Spleen (tissue), 11 donors: ENCODE measurements around the gene MKNK1. TPM values are rescaled to one million over a fixed set of nuclear protein-coding genes. Genes with fewer than 3 reads are reported as not detected.

Experiments
- DNase-seq: peaks from one replicate; pipeline ENCODE4 v3.0.0-alpha.2; 2020
- H3K27ac ChIP-seq, 8 donors: fragments of 200-600 bp; sonication (generic) in 7 of 8; 1 replicate in 4 of 8; 2 replicates in 4 of 8; pipeline versions ENCODE4 v1.5.0 to v1.8.0; 2016 to 2021; ENCODE audit warnings: inconsistent platforms in 4 of 8, mild to moderate bottlenecking in 4 of 8, moderate library complexity in 1 of 8
- H3K27me3 ChIP-seq, 7 donors: fragments of 200-600 bp; sonication (generic) in 6 of 7; replicated peaks in 1 of 7; 1 replicate in 4 of 7; 2 replicates in 3 of 7; pipeline versions ENCODE4 v1.5.0 to v1.8.0; 2016 to 2021; ENCODE audit warnings: inconsistent platforms in 3 of 7, mild to moderate bottlenecking in 1 of 7
- H3K36me3 ChIP-seq, 6 donors: fragments of 200-600 bp; sonication (generic) in 5 of 6; 1 replicate in 4 of 6; 2 replicates in 2 of 6; pipeline versions ENCODE4 v1.5.0 to v1.8.0; 2016 to 2021; ENCODE audit warnings: inconsistent platforms in 2 of 6
- H3K4me1 ChIP-seq, 6 donors: fragments of 200-600 bp; sonication (generic) in 5 of 6; 1 replicate in 3 of 6; 2 replicates in 3 of 6; pipeline versions ENCODE4 v1.5.0 to v1.8.0; 2016 to 2021; ENCODE audit warnings: inconsistent platforms in 3 of 6
- H3K4me3 ChIP-seq, 8 donors: fragments of 200-600 bp; sonication (generic) in 7 of 8; 1 replicate in 4 of 8; 2 replicates in 4 of 8; pipeline versions ENCODE4 v1.5.0 to v1.8.0; 2016 to 2021; ENCODE audit warnings: inconsistent platforms in 4 of 8, mild to moderate bottlenecking in 4 of 8, moderate library complexity in 2 of 8
- H3K9me3 ChIP-seq, 8 donors: fragments of 200-600 bp; sonication (generic) in 7 of 8; 1 replicate in 4 of 8; 2 replicates in 4 of 8; pipeline versions ENCODE4 v1.5.0 to v1.8.0; 2016 to 2021; ENCODE audit warnings: inconsistent platforms in 4 of 8
- CTCF ChIP-seq, 11 experiments: fragments of 200-600 bp in 7 of 11; fragments of 450-650 bp in 4 of 11; sonication (generic) in 4 of 11; IDR thresholded peaks in 8 of 11; conservative IDR thresholded peaks in 3 of 11; 1 replicate in 7 of 11; 2 replicates in 4 of 11; pipeline versions ENCODE4 v1.4.0 to v1.8.0; 2016 to 2021; ENCODE audit warnings: antibody characterized with exemption in 11 of 11, inconsistent platforms in 4 of 11, mild to moderate bottlenecking in 1 of 11
- POLR2A ChIP-seq, 3 donors: fragments of 450-650 bp; IDR thresholded peaks; one replicate each; pipeline ENCODE4 v1.5.1; 2017; ENCODE audit warnings: antibody characterized with exemption in 3 of 3, mild to moderate bottlenecking in 1 of 3
- POLR2AphosphoS5 ChIP-seq, 3 donors: sonication (generic); formaldehyde crosslinking; IDR thresholded peaks; one replicate each; pipeline ENCODE4 v1.5.1; 2017; ENCODE audit warnings: antibody characterized with exemption in 3 of 3
- WGBS, 5 donors: extraction: QIAGEN DNeasy Blood & Tissue Kit in 3 of 5; methylation state at CpG; one replicate each; pipeline versions ENCODE4 v1.1.5 to v1.1.7; 2013 to 2018; 5-methylcytosine and 5-hydroxymethylcytosine counted together
- intact Hi-C: fragments of 100-400 bp; cut with DNase I; formaldehyde crosslinking; loops from one replicate; pipeline ENCODE4 v1.15.0; 2023; ENCODE audit warnings: low total_unique reads
- polyA plus RNA-seq, 3 donors: library from polyadenylated mRNA; stranded (reverse); fragments of 200-250 nt; gene quantifications; one replicate each; pipeline ENCODE4 v1.2.1, GENCODE V29; 2013
- total RNA-seq, 7 donors: library from RNA; depleted of rRNA in 3 of 7; stranded (reverse); fragments of >200 nt in 3 of 7; fragmentation: NEBNext Ultra II Directional in 4 of 7; extraction: Animal tissue kit (Norgen Biotek cat#: 25700) in 4 of 7; gene quantifications; one replicate each; pipeline versions ENCODE4 v1.1.0 to v1.2.1, GENCODE V29; 2016 to 2021
- donor health status: healthy with polysubstance abuse.
- donor health status: DM: no; HTN: no; CAD: no; lungs with moderate emphysema.
- donor health status: DM: no; HTN: no; CAD: no.
- donor health status: Bipolar disorder and iron deficiency.
- donor health status: healthy.
- donor health status: DM: no; HTN: no; CAD: no.
- donor health status: DM: yes; HTN: yes; CAD: no.

Gene MKNK1
- total and polyA plus RNA-seq, 10 donors: 19.2 to 169 (median 91.1) TPM

GRCh38 chr1:46580140-46580903 lies 23.7 kb downstream of the MKNK1 start:
- intact Hi-C loops: no loop called here
- peak overlapping the region in 1 of 8 donors; percentile 15 for H3K4me3 ChIP-seq
- TF ChIP-seq POLR2A (IDR thresholded peaks at IDR 0.05) (no peak), POLR2AphosphoS5 (IDR thresholded peaks at IDR 0.05) (peak in 1 of 3 donors; percentile 63), CTCF (IDR thresholded peaks at IDR 0.05 in 8 of 11, conservative IDR thresholded peaks at IDR 0.05 in 3 of 11) (no peak)
- 63 to 82% (median 67%) methylated on average over 6 of the region's 6 CpGs for WGBS, 5 donors
- H3K4me1 ChIP-seq: peaks cover 0 to 66% (median 30%) of the 10 kb centered on the region in 6 donors
- H3K27me3 ChIP-seq: no peaks in the 10 kb centered on the region
- H3K27ac ChIP-seq: peak overlapping the region in 7 of 8 donors; percentile 59 to 91 (median 74)
- H3K9me3 ChIP-seq: no peaks in the 10 kb centered on the region
- H3K36me3 ChIP-seq: peaks cover 0 to 100% (median 65%) of the 10 kb centered on the region in 6 donors
- DNase-seq: no peak

- WGBS, 5 donors: 79 to 92% (median 84%) methylated on average over 4 of the region's 4 CpGs
- Histone ChIP-seq H3K9me3 (no peaks in the 10 kb centered on the region), H3K4me1 (peaks cover 0 to 42% (median 19%) of the 10 kb centered on the region in 6 donors), H3K4me3 (no peak overlapping the region), H3K36me3 (peaks cover 0 to 100% (median 69%) of the 10 kb centered on the region in 6 donors), H3K27ac (peak overlapping the region in 2 of 8 donors; percentile 90 to 91), H3K27me3 (no peaks in the 10 kb centered on the region)
- no peak for DNase-seq
- TF ChIP-seq POLR2A (IDR thresholded peaks at IDR 0.05) (no peak), CTCF (IDR thresholded peaks at IDR 0.05 in 8 of 11, conservative IDR thresholded peaks at IDR 0.05 in 3 of 11) (no peak), POLR2AphosphoS5 (IDR thresholded peaks at IDR 0.05) (no peak)
- intact Hi-C loops: no loop called here
Measured at GRCh38 chr1:46577671-46578070, 26.4 kb downstream of the MKNK1 start.

- no peak overlapping the region for H3K4me3 ChIP-seq
- TF ChIP-seq CTCF (IDR thresholded peaks at IDR 0.05 in 8 of 11, conservative IDR thresholded peaks at IDR 0.05 in 3 of 11): no peak
- TF ChIP-seq POLR2AphosphoS5 (IDR thresholded peaks at IDR 0.05): peak in 1 of 3 donors; percentile 23
- no peak overlapping the region for H3K27ac ChIP-seq
- no peaks in the 10 kb centered on the region for H3K9me3 ChIP-seq
- intact Hi-C loops: no loop called here
- 79 to 96% (median 89%) methylated on average over 6 of the region's 6 CpGs for WGBS, 5 donors
- no peak for DNase-seq
- peaks cover 0 to 100% (median 66%) of the 10 kb centered on the region in 6 donors for H3K36me3 ChIP-seq
- peaks cover 0 to 32% (median 12%) of the 10 kb centered on the region in 6 donors for H3K4me1 ChIP-seq
- H3K27me3 ChIP-seq: no peaks in the 10 kb centered on the region
Measured at GRCh38 chr1:46576596-46576995, 27.5 kb downstream of the MKNK1 start.

- WGBS, 5 donors: 74 to 89% (median 83%) methylated on average over 3 of the region's 3 CpGs
- Histone ChIP-seq H3K4me1 (peaks cover 0 to 23% (median 6%) of the 10 kb centered on the region in 6 donors), H3K36me3 (peaks cover 0 to 100% (median 69%) of the 10 kb centered on the region in 6 donors), H3K9me3 (no peaks in the 10 kb centered on the region), H3K4me3 (no peak overlapping the region), H3K27me3 (no peaks in the 10 kb centered on the region), H3K27ac (no peak overlapping the region)
- TF ChIP-seq POLR2AphosphoS5 (IDR thresholded peaks at IDR 0.05) (no peak), POLR2A (IDR thresholded peaks at IDR 0.05) (no peak), CTCF (IDR thresholded peaks at IDR 0.05 in 8 of 11, conservative IDR thresholded peaks at IDR 0.05 in 3 of 11) (no peak)
- intact Hi-C loops: no loop called here
- no peak for DNase-seq
Measured at GRCh38 chr1:46575778-46576177, 28.3 kb downstream of the MKNK1 start.
